Islet precursor cell (in vitro differentiated cells): ENCODE results near the gene ZFYVE26.
"Not testable (repeated sequence)": the region's sequence is repeated elsewhere in the genome, so short reads cannot be mapped to it uniquely, and the experiment has no call there.

Experiments
- DNase-seq: peaks from one replicate; pipeline ENCODE4 v3.0.0-alpha.2; 2018

Gene ZFYVE26

GRCh38 chr14:67816326-67817002, at the start of gene ZFYVE26:
TSS of gene ZFYVE26 (minus strand) at chr14:67816590. CDS start at chr14:67815963, 627 bp downstream.
- DNase-seq = peak; percentile 98

GRCh38 chr14:67863223-67863622, 46.8 kb upstream of the ZFYVE26 start:
- no peak for DNase-seq

GRCh38 chr14:67859169-67859749, 42.9 kb upstream of the ZFYVE26 start:
- DNase-seq = no peak

GRCh38 chr14:67857778-67858350, 41.5 kb upstream of the ZFYVE26 start:
- DNase-seq = peak; percentile 57

- no peak for DNase-seq
These were observed 40.4 kb upstream of the ZFYVE26 start for GRCh38 chr14:67856827-67857226.

GRCh38 chr14:67853715-67854114, 37.3 kb upstream of the ZFYVE26 start:
- DNase-seq = no peak

GRCh38 chr14:67852926-67853604, 36.7 kb upstream of the ZFYVE26 start:
- DNase-seq = no peak

GRCh38 chr14:67851785-67852410, 35.5 kb upstream of the ZFYVE26 start:
- no peak for DNase-seq

- DNase-seq = no peak
These were observed 33.9 kb upstream of the ZFYVE26 start for GRCh38 chr14:67850066-67850830.

- DNase-seq = no peak
These were observed 29.7 kb upstream of the ZFYVE26 start for GRCh38 chr14:67846029-67846610.

- DNase-seq = no peak
These were observed 20.7 kb upstream of the ZFYVE26 start for GRCh38 chr14:67837011-67837624.

- no peak for DNase-seq
These were observed 19.2 kb upstream of the ZFYVE26 start for GRCh38 chr14:67835596-67835995.

GRCh38 chr14:67833403-67833802, 17.0 kb upstream of the ZFYVE26 start:
- DNase-seq = no peak

GRCh38 chr14:67831113-67831512, 14.7 kb upstream of the ZFYVE26 start:
- no peak for DNase-seq

GRCh38 chr14:67821121-67821520, 4.7 kb upstream of the ZFYVE26 start:
- no peak for DNase-seq

- no peak for DNase-seq
These were observed 4.1 kb upstream of the ZFYVE26 start for GRCh38 chr14:67820428-67820971.

- DNase-seq = peak; percentile 85
These were observed 3.4 kb upstream of the ZFYVE26 start, which contains the start of gene RAD51B for GRCh38 chr14:67819563-67820421. TSS of gene RAD51B (plus strand) at chr14:67819779.

GRCh38 chr14:67818476-67818875, 2.1 kb upstream of the ZFYVE26 start:
- DNase-seq = not testable (repeated sequence)

GRCh38 chr14:67817750-67818438, 1.5 kb upstream of the ZFYVE26 start:
- no peak for DNase-seq
